Astrocyte (in vitro differentiated cells and primary cell): ENCODE results near the gene ELMO1. TPM values are rescaled to one million over a fixed set of nuclear protein-coding genes. Genes with fewer than 3 reads are reported as not detected.

ENCODE experiments used
- DNase-seq: peaks from one replicate; pipeline ENCODE4 v3.0.0-alpha.2; 2010; ENCODE audit warnings: low read depth
- FAIRE-seq: peaks from 2 replicates; lab custom pipeline; 2011; peaks lifted over from hg19 to GRCh38; lab: Jason Lieb, UNC
- H2AFZ ChIP-seq: 2 replicates; pipeline ENCODE4 v1.6.0; 2012; ENCODE audit warnings: low read depth, low read length, inconsistent platforms
- H3K27ac ChIP-seq: 2 replicates; pipeline ENCODE4 v1.5.1; 2011; ENCODE audit warnings: low read depth, low read length, inconsistent platforms
- H3K27me3 ChIP-seq: 2 replicates; pipeline ENCODE4 v1.6.0; 2011; ENCODE audit warnings: low read length, inconsistent platforms; ENCODE audit not compliant: insufficient read depth
- H3K36me3 ChIP-seq: 2 replicates; pipeline ENCODE4 v1.5.1; 2011; ENCODE audit warnings: low read length, inconsistent platforms; ENCODE audit not compliant: insufficient read depth
- H3K4me1 ChIP-seq: 2 replicates; pipeline ENCODE4 v1.5.1; 2011; ENCODE audit warnings: low read length, inconsistent platforms; ENCODE audit not compliant: insufficient read depth
- H3K4me2 ChIP-seq: 2 replicates; pipeline ENCODE4 v1.6.0; 2012; ENCODE audit warnings: low read length, inconsistent platforms
- H3K4me3 ChIP-seq: 2 replicates; pipeline ENCODE4 v1.5.1; 2011; ENCODE audit warnings: low read depth, mild to moderate bottlenecking, low read length, inconsistent platforms; ENCODE audit not compliant: insufficient read depth
- H3K79me2 ChIP-seq: 2 replicates; pipeline ENCODE4 v1.6.0; 2012; ENCODE audit warnings: mild to moderate bottlenecking, low read length, inconsistent platforms; ENCODE audit not compliant: insufficient read depth
- H3K9ac ChIP-seq: 2 replicates; pipeline ENCODE4 v1.6.0; 2012; ENCODE audit warnings: mild to moderate bottlenecking, low read length, inconsistent platforms
- H3K9me3 ChIP-seq: 2 replicates; pipeline ENCODE4 v1.5.1; 2012; ENCODE audit warnings: low read depth, mild to moderate bottlenecking, low read length, inconsistent platforms; ENCODE audit not compliant: insufficient read depth
- H4K20me1 ChIP-seq: 2 replicates; pipeline ENCODE4 v1.6.0; 2012; ENCODE audit warnings: low read length, inconsistent platforms; ENCODE audit not compliant: insufficient read depth
- H3K27ac Mint-ChIP-seq: one replicate; pipeline ENCODE4 v1.8.0; 2021; ENCODE audit warnings: mild to moderate bottlenecking, mixed read lengths; ENCODE audit not compliant: unreplicated experiment
- H3K27me3 Mint-ChIP-seq: one replicate; pipeline ENCODE4 v1.8.0; 2021; ENCODE audit warnings: low read depth, mixed read lengths; ENCODE audit not compliant: unreplicated experiment
- H3K36me3 Mint-ChIP-seq: one replicate; pipeline ENCODE4 v1.8.0; 2021; ENCODE audit warnings: low read depth, mixed read lengths; ENCODE audit not compliant: unreplicated experiment
- H3K4me1 Mint-ChIP-seq: one replicate; pipeline ENCODE4 v1.8.0; 2021; ENCODE audit warnings: low read depth, mixed read lengths; ENCODE audit not compliant: unreplicated experiment
- H3K4me3 Mint-ChIP-seq: one replicate; pipeline ENCODE4 v1.8.0; 2021; ENCODE audit warnings: mild to moderate bottlenecking, moderate library complexity, mixed read lengths; ENCODE audit not compliant: unreplicated experiment
- H3K9me3 Mint-ChIP-seq: one replicate; pipeline ENCODE4 v1.8.0; 2021; ENCODE audit warnings: mild to moderate bottlenecking, mixed read lengths; ENCODE audit not compliant: unreplicated experiment
- CTCF ChIP-seq: IDR thresholded peaks from 2 replicates; pipeline ENCODE4 v1.5.1; 2011; ENCODE audit warnings: low read depth, mild to moderate bottlenecking, inconsistent platforms, low read length, moderate library complexity; ENCODE audit not compliant: insufficient read depth
- EZH2 ChIP-seq: IDR thresholded peaks from 2 replicates; pipeline ENCODE4 v1.6.1; 2012; ENCODE audit warnings: mild to moderate bottlenecking, low read length, inconsistent platforms; ENCODE audit not compliant: insufficient read depth
- total RNA-seq: library from RNA; stranded (reverse); gene quantifications from 2 replicates; pipeline ENCODE4 v1.2.1, GENCODE V29; 2021

The ELMO1 gene
- total RNA-seq, 1 donor from 2014 or later, result 20.4 TPM

- no peak for FAIRE-seq
Observed at GRCh38 chr7:37283716-37284115, 164.9 kb downstream of the ELMO1 start.

GRCh38 chr7:37282927-37283326, 165.7 kb downstream of the ELMO1 start:
- no peak overlapping the region for H2AFZ ChIP-seq
- no peaks in the 10 kb centered on the region for H3K27me3 Mint-ChIP-seq
- no peak overlapping the region for H3K4me3 Mint-ChIP-seq
- no peak overlapping the region for H3K27ac Mint-ChIP-seq
- no peaks in the 10 kb centered on the region for H4K20me1 ChIP-seq
- no peaks in the 10 kb centered on the region for H3K4me1 ChIP-seq
- H3K9me3 Mint-ChIP-seq, result no peaks in the 10 kb centered on the region
- no peak overlapping the region for H3K9ac ChIP-seq
- FAIRE-seq (no peak), DNase-seq (no peak)
- no peak overlapping the region for H3K4me2 ChIP-seq
- H3K79me2 ChIP-seq, result no peaks in the 10 kb centered on the region
- no peak overlapping the region for H3K4me3 ChIP-seq
- no peaks in the 10 kb centered on the region for H3K27me3 ChIP-seq
- TF ChIP-seq CTCF (no peak), EZH2 (no peak)
- peaks cover 2% of the 10 kb centered on the region for H3K36me3 Mint-ChIP-seq
- H3K36me3 ChIP-seq, result no peaks in the 10 kb centered on the region
- H3K9me3 ChIP-seq, result no peaks in the 10 kb centered on the region
- no peak overlapping the region for H3K27ac ChIP-seq
- H3K4me1 Mint-ChIP-seq, result peaks cover 4% of the 10 kb centered on the region

More at GRCh38 chr7:37283716-37284115, 164.9 kb downstream of the ELMO1 start:
- no peak overlapping the region for H3K9ac ChIP-seq
- H3K27ac Mint-ChIP-seq, result no peak overlapping the region
- no peaks in the 10 kb centered on the region for H3K9me3 ChIP-seq
- TF ChIP-seq EZH2 (no peak), CTCF (no peak)
- H3K4me2 ChIP-seq, result no peak overlapping the region
- no peaks in the 10 kb centered on the region for H3K79me2 ChIP-seq
- no peaks in the 10 kb centered on the region for H3K27me3 Mint-ChIP-seq
- no peak overlapping the region for H3K4me3 ChIP-seq
- no peaks in the 10 kb centered on the region for H3K9me3 Mint-ChIP-seq
- no peaks in the 10 kb centered on the region for H3K27me3 ChIP-seq
- no peaks in the 10 kb centered on the region for H3K36me3 Mint-ChIP-seq
- no peak overlapping the region for H3K4me3 Mint-ChIP-seq
- no peaks in the 10 kb centered on the region for H3K4me1 ChIP-seq
- H2AFZ ChIP-seq, result no peak overlapping the region
- H3K27ac ChIP-seq, result no peak overlapping the region
- H3K4me1 Mint-ChIP-seq, result peaks cover 4% of the 10 kb centered on the region
- no peak for DNase-seq
- no peaks in the 10 kb centered on the region for H3K36me3 ChIP-seq
- H4K20me1 ChIP-seq, result no peaks in the 10 kb centered on the region

GRCh38 chr7:37282093-37282444, 166.6 kb downstream of the ELMO1 start:
- no peak overlapping the region for H2AFZ ChIP-seq

More at GRCh38 chr7:37282093-37282444, 166.6 kb downstream of the ELMO1 start:
- H3K9ac ChIP-seq, result no peak overlapping the region
- no peak overlapping the region for H3K4me3 ChIP-seq
- no peaks in the 10 kb centered on the region for H3K4me1 ChIP-seq
- H3K79me2 ChIP-seq, result no peaks in the 10 kb centered on the region
- FAIRE-seq (no peak), DNase-seq (no peak)
- peaks cover 12% of the 10 kb centered on the region for H3K4me1 Mint-ChIP-seq
- no peaks in the 10 kb centered on the region for H3K27me3 ChIP-seq
- peaks cover 2% of the 10 kb centered on the region for H3K36me3 Mint-ChIP-seq
- H3K36me3 ChIP-seq, result no peaks in the 10 kb centered on the region
- H3K27ac ChIP-seq, result no peak overlapping the region
- no peak overlapping the region for H3K27ac Mint-ChIP-seq
- TF ChIP-seq CTCF (no peak), EZH2 (no peak)
- no peak overlapping the region for H3K4me3 Mint-ChIP-seq
- H3K9me3 ChIP-seq, result no peaks in the 10 kb centered on the region
- H3K9me3 Mint-ChIP-seq, result no peaks in the 10 kb centered on the region
- no peak overlapping the region for H3K4me2 ChIP-seq
- no peaks in the 10 kb centered on the region for H4K20me1 ChIP-seq
- no peaks in the 10 kb centered on the region for H3K27me3 Mint-ChIP-seq
